GM12878 (cell line): ENCODE measurements around the gene CNTNAP2. TPM values are rescaled to one million over a fixed set of nuclear protein-coding genes. Genes with fewer than 3 reads are reported as not detected.

Source experiments
- ATAC-seq: fragments of 200-7000 bp; cut with Tn5 transposase; 3 replicates; pipeline ENCODE4 v1.9.1; 2020; ENCODE audit warnings: mild to moderate bottlenecking, moderate library complexity
- BruUV-seq: library from RNA; stranded (reverse); fragments of 400-500 nt; replicated peaks from 2 replicates; lab custom pipeline; 2021; lab: Mats Ljungman, UMichigan
- CTCF ChIA-PET: fragments of 300-600 bp; sonication (Branson Sonifier 250); formaldehyde crosslinking; extraction: SDS; loops from one replicate; lab custom pipeline; 2021; ENCODE audit warnings: inconsistent platforms; lab: Yijun Ruan, JAX
- POLR2A ChIA-PET: fragments of 350-600 bp; formaldehyde crosslinking; extraction: SDS; loops from one replicate; lab custom pipeline; 2021; ENCODE audit warnings: inconsistent platforms; lab: Charles Lee
- RAD21 ChIA-PET: fragments of 300-600 bp; sonication (Branson Sonifier 250); formaldehyde crosslinking; loops from one replicate; lab custom pipeline; 2023; ENCODE audit warnings: antibody characterized with exemption; ENCODE audit not compliant: unreplicated experiment; lab: Charles Lee
- SMC1A ChIA-PET: fragments of 300-600 bp; sonication (Branson Sonifier 250); formaldehyde crosslinking; loops from one replicate; lab custom pipeline; 2023; ENCODE audit not compliant: unreplicated experiment, uncharacterized antibody; lab: Charles Lee
- DNase-seq: peaks from one replicate; pipeline ENCODE4 v3.0.0-alpha.2; 2011; ENCODE audit warnings: low read depth, low spot score
- FAIRE-seq: peaks from 3 replicates; lab custom pipeline; 2011; peaks lifted over from hg19 to GRCh38; lab: Jason Lieb, UNC
- H2AFZ ChIP-seq: 2 replicates; pipeline ENCODE4 v1.6.0; 2011; ENCODE audit warnings: low read depth, low read length, control low read depth; ENCODE audit not compliant: control insufficient read depth
- H3K27ac ChIP-seq: 2 replicates; pipeline ENCODE4 v1.5.1; 2011; ENCODE audit warnings: control low read depth; ENCODE audit not compliant: control insufficient read depth, insufficient read depth
- H3K27me3 ChIP-seq, 2 experiments: replicated peaks in 1 of 2; 2 replicates each; pipeline versions ENCODE4 v1.6.0 to v1.6.1; 2011; ENCODE audit warnings: low read length in 1 of 2; ENCODE audit not compliant: control insufficient read depth in 2 of 2, insufficient read depth in 2 of 2
- H3K36me3 ChIP-seq, 2 experiments: 2 replicates each; pipeline ENCODE4 v1.5.1; 2011; ENCODE audit warnings: low read length in 1 of 2; ENCODE audit not compliant: control insufficient read depth in 2 of 2, insufficient read depth in 2 of 2
- H3K4me1 ChIP-seq: 2 replicates; pipeline ENCODE4 v1.6.1; 2011; ENCODE audit warnings: mild to moderate bottlenecking, low read length, moderate library complexity, mixed read lengths; ENCODE audit not compliant: control insufficient read depth, insufficient read depth
- H3K4me2 ChIP-seq: 2 replicates; pipeline ENCODE4 v1.6.0; 2011; ENCODE audit warnings: control low read depth; ENCODE audit not compliant: control insufficient read depth, insufficient read depth
- H3K4me3 ChIP-seq: fragments of 200-600 bp; sonication (generic); 2 replicates; pipeline ENCODE4 v1.5.1; 2016
- H3K79me2 ChIP-seq: 2 replicates; pipeline ENCODE4 v1.6.0; 2011; ENCODE audit warnings: low read length; ENCODE audit not compliant: control insufficient read depth, insufficient read depth
- H3K9ac ChIP-seq: 2 replicates; pipeline ENCODE4 v1.8.0; 2011; ENCODE audit warnings: low read length, control low read depth, mixed read lengths; ENCODE audit not compliant: control insufficient read depth, insufficient read depth
- H3K9me3 ChIP-seq: replicated peaks from 3 replicates; pipeline ENCODE4 v1.5.1; 2011; ENCODE audit warnings: mild to moderate bottlenecking, low read length; ENCODE audit not compliant: control insufficient read depth, insufficient read depth
- H4K20me1 ChIP-seq: 2 replicates; pipeline ENCODE4 v1.6.0; 2011; ENCODE audit not compliant: control insufficient read depth, insufficient read depth
- EP300 ChIP-seq, 2 experiments: fragments of 150-350 bp in 1 of 2; IDR thresholded peaks; 2 replicates each; pipeline ENCODE4 v1.6.1; 2011 to 2012; ENCODE audit warnings: low read depth in 2 of 2, low read length in 2 of 2, borderline replicate concordance in 1 of 2, improper control_type of control experiment in 1 of 2, inconsistent platforms in 1 of 2; ENCODE audit not compliant: control insufficient read depth in 1 of 2
- FOXM1 ChIP-seq: IDR thresholded peaks from 2 replicates; pipeline ENCODE4 v1.6.1; 2012; ENCODE audit warnings: low read depth, mild to moderate bottlenecking, inconsistent platforms, low read length, moderate library complexity
- IRF5 ChIP-seq: fragments of 450-650 bp; IDR thresholded peaks from 2 replicates; pipeline ENCODE4 v1.6.1; 2017; ENCODE audit warnings: borderline replicate concordance
- NFIC ChIP-seq: IDR thresholded peaks from 2 replicates; pipeline ENCODE4 v1.6.1; 2012; ENCODE audit warnings: low read depth, mild to moderate bottlenecking, inconsistent platforms, low read length, moderate library complexity
- NRF1 ChIP-seq: conservative IDR thresholded peaks from 2 replicates; pipeline ENCODE4 v1.6.1; 2011; ENCODE audit warnings: mild to moderate bottlenecking, low read depth, low read length, improper control_type of control experiment
- RAD21 ChIP-seq: IDR thresholded peaks from 2 replicates; pipeline ENCODE4 v1.6.1; 2011; ENCODE audit warnings: mild to moderate bottlenecking, low read depth, low read length, moderate library complexity; ENCODE audit not compliant: insufficient read depth
- RELA ChIP-seq: fragments of 450-650 bp; IDR thresholded peaks from 2 replicates; pipeline ENCODE4 v1.8.0; 2014; ENCODE audit warnings: borderline replicate concordance; ENCODE audit not compliant: partially characterized antibody
- RFX5 ChIP-seq: IDR thresholded peaks from 2 replicates; pipeline ENCODE4 v1.6.1; 2011; ENCODE audit warnings: low read depth, low read length, improper control_type of control experiment
- SIX5 ChIP-seq: IDR thresholded peaks from 2 replicates; pipeline ENCODE4 v1.6.1; 2011; ENCODE audit warnings: mild to moderate bottlenecking, low read depth, low read length, moderate library complexity; ENCODE audit not compliant: severe bottlenecking
- SUPT20H ChIP-seq: IDR thresholded peaks from 2 replicates; pipeline ENCODE4 v1.6.1; 2011; ENCODE audit warnings: low read depth, mild to moderate bottlenecking, low read length, moderate library complexity, borderline replicate concordance; ENCODE audit not compliant: control insufficient read depth
- USF1 ChIP-seq: IDR thresholded peaks from 2 replicates; pipeline ENCODE4 v1.6.1; 2011; ENCODE audit warnings: borderline replicate concordance, low read depth, mild to moderate bottlenecking, moderate library complexity, mixed read lengths, low read length; ENCODE audit not compliant: insufficient read depth; ENCODE audit errors: extremely low read length
- WGBS: methylation state at CpG from one replicate; pipeline ENCODE4 v1.1.6; 2016; ENCODE audit warnings: low lambda C conversion rate; ENCODE audit not compliant: insufficient replicate concordance, insufficient coverage; ENCODE audit errors: missing lambda C conversion rate; 5-methylcytosine and 5-hydroxymethylcytosine counted together
- in situ Hi-C: fragments of 300-500 bp; cut with MboI; formaldehyde crosslinking; loops from 9 replicates; pipeline ENCODE4 v1.14.3; 2018; ENCODE audit warnings: mixed read lengths
- intact Hi-C: fragments of 100-400 bp; cut with micrococcal nuclease; formaldehyde crosslinking; loops from one replicate; pipeline ENCODE4 v1.14.2; 2022; ENCODE audit not compliant: unreplicated experiment
- polyA plus RNA-seq, 11 experiments: library from polyadenylated mRNA; depleted of rRNA in 4 of 11; unstranded in 6 of 11; stranded (reverse) in 5 of 11; fragments of >200 nt; fragmentation: Nextera tagmentation in 4 of 11; fragmentation: Illumina TruSeq in 1 of 11; extraction: Ambion mirVana in 4 of 11; extraction: Trizol in 1 of 11; gene quantifications; 1 replicate in 1 of 11; 2 replicates in 10 of 11; pipeline versions ENCODE4 v1.2.1 to v1.2.3, GENCODE V29; 2011 to 2016; ENCODE audit warnings: inconsistent platforms in 2 of 11, missing spikeins in 2 of 11, low read depth in 1 of 11
- total RNA-seq, 4 experiments: library from RNA; depleted of rRNA in 3 of 4; stranded (reverse); fragments of >200 nt in 3 of 4; fragmentation: Illumina TruSeq in 1 of 4; extraction: Trizol in 1 of 4; gene quantifications; 2 replicates each; pipeline versions ENCODE4 v1.2.1 to v1.2.3, GENCODE V29; 2013 to 2021
- TF ChIP-seq, protein P1 (sequence below): fragments of 450-650 bp; IDR thresholded peaks from 2 replicates; pipeline ENCODE4 v1.6.1; 2017; ENCODE audit warnings: mild to moderate bottlenecking
- TF ChIP-seq, protein P2 (sequence below): IDR thresholded peaks from 2 replicates; pipeline ENCODE4 v1.6.1; 2012; ENCODE audit warnings: low read depth, low read length, improper control_type of control experiment

Gene CNTNAP2
- total and polyA plus RNA-seq, 10 of the 15 experiments (the other 5 are each of a cell fraction or from before 2014, with no cell fraction given) = 0.03 to 0.08 (median 0.03) TPM; not detected in 7

- TF ChIP-seq EP300 (IDR thresholded peaks at IDR 0.05; ENCODE audit: borderline replicate concordance in 1 of 2, control insufficient read depth in 1 of 2, low read depth in 2 of 2, low read length in 2 of 2) (no peak), RFX5 (no peak)
Measured at GRCh38 chr7:146443102-146443501, 326.5 kb downstream of the CNTNAP2 start (continued).

- POLR2A ChIA-PET = no interaction called here
- H3K27ac ChIP-seq = no peak overlapping the region
- no peak for DNase-seq
- H3K4me3 ChIP-seq = no peak overlapping the region
- SMC1A ChIA-PET = interaction anchor here (1.4 kb wide), 1 partner anchor 15 kb away, joined by 3 read pairs; no protein-coding TSS in a partner anchor
- in situ Hi-C loops = no loop called here
- no peaks in the 10 kb centered on the region for H4K20me1 ChIP-seq
- intact Hi-C loops = no loop called here
- H3K4me1 ChIP-seq = no peaks in the 10 kb centered on the region
- no peak for ATAC-seq
- no peak for FAIRE-seq
- no peaks in the 10 kb centered on the region for H3K36me3 ChIP-seq
- no peaks in the 10 kb centered on the region for H3K27me3 ChIP-seq
- 32% methylated on average over 4 of the region's 4 CpGs for WGBS
- H3K9ac ChIP-seq = no peak overlapping the region
- CTCF ChIA-PET = no interaction called here
- H2AFZ ChIP-seq = no peak overlapping the region
- RAD21 ChIA-PET = no interaction called here
- H3K4me2 ChIP-seq = no peak overlapping the region
- TF ChIP-seq, protein P1, sequence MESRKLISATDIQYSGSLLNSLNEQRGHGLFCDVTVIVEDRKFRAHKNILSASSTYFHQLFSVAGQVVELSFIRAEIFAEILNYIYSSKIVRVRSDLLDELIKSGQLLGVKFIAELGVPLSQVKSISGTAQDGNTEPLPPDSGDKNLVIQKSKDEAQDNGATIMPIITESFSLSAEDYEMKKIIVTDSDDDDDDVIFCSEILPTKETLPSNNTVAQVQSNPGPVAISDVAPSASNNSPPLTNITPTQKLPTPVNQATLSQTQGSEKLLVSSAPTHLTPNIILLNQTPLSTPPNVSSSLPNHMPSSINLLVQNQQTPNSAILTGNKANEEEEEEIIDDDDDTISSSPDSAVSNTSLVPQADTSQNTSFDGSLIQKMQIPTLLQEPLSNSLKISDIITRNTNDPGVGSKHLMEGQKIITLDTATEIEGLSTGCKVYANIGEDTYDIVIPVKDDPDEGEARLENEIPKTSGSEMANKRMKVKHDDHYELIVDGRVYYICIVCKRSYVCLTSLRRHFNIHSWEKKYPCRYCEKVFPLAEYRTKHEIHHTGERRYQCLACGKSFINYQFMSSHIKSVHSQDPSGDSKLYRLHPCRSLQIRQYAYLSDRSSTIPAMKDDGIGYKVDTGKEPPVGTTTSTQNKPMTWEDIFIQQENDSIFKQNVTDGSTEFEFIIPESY = no peak
- TF ChIP-seq RELA = no peak
- TF ChIP-seq RAD21 = no peak
- no peak for TF ChIP-seq NFIC
- no peak for TF ChIP-seq SIX5
- TF ChIP-seq FOXM1 = no peak
- TF ChIP-seq, protein P2, sequence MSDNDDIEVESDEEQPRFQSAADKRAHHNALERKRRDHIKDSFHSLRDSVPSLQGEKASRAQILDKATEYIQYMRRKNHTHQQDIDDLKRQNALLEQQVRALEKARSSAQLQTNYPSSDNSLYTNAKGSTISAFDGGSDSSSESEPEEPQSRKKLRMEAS = no peak
- no peak for TF ChIP-seq NRF1
- TF ChIP-seq USF1 = no peak
- no peak for TF ChIP-seq SUPT20H
- TF ChIP-seq IRF5 = no peak
- H3K9me3 ChIP-seq = no peaks in the 10 kb centered on the region
- no TSS peak for BruUV-seq
- H3K79me2 ChIP-seq = no peaks in the 10 kb centered on the region
Measured at GRCh38 chr7:146449625-146450024, 333.0 kb downstream of the CNTNAP2 start.
